HCT116 (cell line): ENCODE measurements around the gene DYNC2LI1. TPM values are rescaled to one million over a fixed set of nuclear protein-coding genes. Genes with fewer than 3 reads are reported as not detected.
A peak's percentile ranks its signal among the peaks of the same experiment; 100 is the strongest.

Experiments
- ATAC-seq: fragments of 200-7000 bp; cut with Tn5 transposase; 2 replicates; pipeline ENCODE4 v1.9.1; 2020; ENCODE audit warnings: mild to moderate bottlenecking, moderate library complexity
- BruUV-seq: library from RNA; stranded (reverse); fragments of 400-500 nt; replicated peaks from 2 replicates; lab custom pipeline; 2021; lab: Mats Ljungman, UMichigan
- CTCF ChIA-PET: fragments of 300-600 bp; sonication (Branson Sonifier 250); formaldehyde crosslinking; loops from one replicate; lab custom pipeline; 2021; ENCODE audit warnings: antibody characterized with exemption; lab: Charles Lee
- POLR2A ChIA-PET: fragments of 300-600, 350-600 bp; sonication (Branson Sonifier 250); formaldehyde crosslinking; loops from one replicate; lab custom pipeline; 2021; ENCODE audit warnings: antibody characterized with exemption; lab: Charles Lee
- RAD21 ChIA-PET, 2 experiments: fragments of 300-600 bp; sonication (Branson Sonifier 250); formaldehyde crosslinking; loops; one replicate each; lab custom pipeline; 2023; ENCODE audit warnings: low total read pairs in 2 of 2; ENCODE audit not compliant: uncharacterized antibody in 2 of 2, unreplicated experiment in 2 of 2, low non-redundant PET in 1 of 2; lab: Charles Lee
- DNase-seq: peaks from one replicate; pipeline ENCODE4 v3.0.0-alpha.2; 2010; ENCODE audit warnings: low read depth, low spot score
- H2AFZ ChIP-seq: fragments of 200-600 bp; shearing (Covaris generic), sonication (generic); 2 replicates; pipeline ENCODE4 v1.6.1; 2017; ENCODE audit warnings: low read depth, mixed run types, mixed read lengths, antibody characterized with exemption, low read length; ENCODE audit not compliant: poor library complexity, severe bottlenecking
- H3K27ac ChIP-seq: 2 replicates; pipeline ENCODE4 v1.5.1; 2012; ENCODE audit warnings: low read depth, low read length
- H3K27me3 ChIP-seq: fragments of 200-600 bp; sonication (generic); 2 replicates; pipeline ENCODE4 v1.6.1; 2016; ENCODE audit warnings: mixed run types, low read length, mixed read lengths; ENCODE audit not compliant: insufficient read depth
- H3K36me3 ChIP-seq, 2 experiments: fragments of 200-500 bp in 1 of 2; fragments of 200-600 bp in 1 of 2; sonication (Bioruptor generic) in 1 of 2; sonication (generic) in 1 of 2; 2 replicates each; pipeline versions ENCODE4 v1.5.1 to v1.6.1; 2014 to 2016; ENCODE audit warnings: low read length in 2 of 2, inconsistent platforms in 1 of 2, mixed read lengths in 1 of 2, mixed run types in 1 of 2; ENCODE audit not compliant: insufficient read depth in 2 of 2, control insufficient read depth in 1 of 2
- H3K4me1 ChIP-seq, 2 experiments: fragments of 200-600 bp in 1 of 2; sonication (generic) in 1 of 2; 2 replicates each; pipeline versions ENCODE4 v1.5.1 to v1.6.1; 2012 to 2017; ENCODE audit warnings: low read length in 2 of 2, inconsistent platforms in 1 of 2, mild to moderate bottlenecking in 1 of 2, mixed read lengths in 1 of 2, mixed run types in 1 of 2, moderate library complexity in 1 of 2; ENCODE audit not compliant: insufficient read depth in 2 of 2, control insufficient read depth in 1 of 2
- H3K4me2 ChIP-seq: fragments of 200-600 bp; sonication (generic); 2 replicates; pipeline ENCODE4 v1.6.1; 2017; ENCODE audit warnings: mixed run types, low read length, mixed read lengths
- H3K4me3 ChIP-seq, 2 experiments: fragments of 200-600 bp in 1 of 2; sonication (generic) in 1 of 2; replicated peaks in 1 of 2; 2 replicates each; pipeline ENCODE4 v1.5.1; 2011 to 2016; ENCODE audit warnings: low read length in 2 of 2, control low read depth in 1 of 2, low read depth in 1 of 2, mild to moderate bottlenecking in 1 of 2, mixed read lengths in 1 of 2, mixed run types in 1 of 2
- H3K79me2 ChIP-seq: fragments of 200-600 bp; sonication (generic); 2 replicates; pipeline ENCODE4 v1.6.1; 2017; ENCODE audit warnings: mild to moderate bottlenecking, mixed run types, low read length, moderate library complexity, mixed read lengths; ENCODE audit not compliant: insufficient read depth
- H3K9ac ChIP-seq: fragments of 200-600 bp; sonication (generic); 2 replicates; pipeline ENCODE4 v1.6.1; 2016; ENCODE audit warnings: low read length, mixed read lengths
- H3K9me2 ChIP-seq: fragments of 200-600 bp; sonication (generic), shearing (Covaris generic); 2 replicates; pipeline ENCODE4 v1.6.1; 2017; ENCODE audit warnings: mixed run types, mild to moderate bottlenecking, moderate library complexity; ENCODE audit not compliant: insufficient read depth
- H3K9me3 ChIP-seq, 2 experiments: fragments of 200-500 bp in 1 of 2; fragments of 200-600 bp in 1 of 2; sonication (Bioruptor generic) in 1 of 2; sonication (generic) in 1 of 2; 2 replicates each; pipeline ENCODE4 v1.6.1; 2014 to 2017; ENCODE audit warnings: low read length in 2 of 2, mixed read lengths in 2 of 2, inconsistent platforms in 1 of 2, low read depth in 1 of 2, mild to moderate bottlenecking in 1 of 2, mixed run types in 1 of 2, moderate library complexity in 1 of 2; ENCODE audit not compliant: control insufficient read depth in 1 of 2, insufficient read depth in 1 of 2
- H4K20me1 ChIP-seq: fragments of 200-600 bp; sonication (generic), shearing (Covaris generic); 2 replicates; pipeline ENCODE4 v1.6.1; 2017; ENCODE audit warnings: mixed run types, mild to moderate bottlenecking, moderate library complexity; ENCODE audit not compliant: insufficient read depth
- CBX3 ChIP-seq: IDR thresholded peaks from 2 replicates; pipeline ENCODE4 v1.6.1; 2012; ENCODE audit warnings: low read depth
- CTCF ChIP-seq, 3 experiments: fragments of 200-600 bp in 1 of 3; sonication (generic) in 1 of 3; IDR thresholded peaks in 2 of 3; conservative IDR thresholded peaks in 1 of 3; 2 replicates each; pipeline ENCODE4 v1.5.1; 2012 to 2017; ENCODE audit warnings: low read depth in 2 of 3, low read length in 2 of 3, antibody characterized with exemption in 1 of 3, borderline replicate concordance in 1 of 3, control low read depth in 1 of 3, mild to moderate bottlenecking in 1 of 3, mixed read lengths in 1 of 3, mixed run types in 1 of 3, moderate library complexity in 1 of 3; ENCODE audit not compliant: insufficient read depth in 1 of 3
- EGR1 ChIP-seq: IDR thresholded peaks from 2 replicates; pipeline ENCODE4 v1.6.1; 2012; ENCODE audit warnings: low read depth
- ELF1 ChIP-seq: IDR thresholded peaks from 2 replicates; pipeline ENCODE4 v1.6.1; 2012; ENCODE audit warnings: low read depth, borderline replicate concordance
- FOSL1 ChIP-seq: IDR thresholded peaks from 2 replicates; pipeline ENCODE4 v1.6.1; 2012; ENCODE audit warnings: low read depth
- MAX ChIP-seq: IDR thresholded peaks from 2 replicates; pipeline ENCODE4 v1.6.1; 2012
- POLR2A ChIP-seq: IDR thresholded peaks from 2 replicates; pipeline ENCODE4 v1.7.0; 2011; ENCODE audit warnings: borderline replicate concordance; ENCODE audit not compliant: insufficient read depth, insufficient read length; ENCODE audit errors: extremely low read depth
- RAD21 ChIP-seq: IDR thresholded peaks from 2 replicates; pipeline ENCODE4 v1.6.1; 2012; ENCODE audit warnings: low read depth, mild to moderate bottlenecking
- SP1 ChIP-seq: IDR thresholded peaks from 2 replicates; pipeline ENCODE4 v1.6.1; 2012; ENCODE audit warnings: low read depth
- SRF ChIP-seq: IDR thresholded peaks from 2 replicates; pipeline ENCODE4 v1.6.1; 2012; ENCODE audit warnings: low read depth
- TCF7L2 ChIP-seq: IDR thresholded peaks from 2 replicates; pipeline ENCODE4 v1.7.0; 2011; ENCODE audit warnings: borderline replicate concordance, inconsistent platforms; ENCODE audit not compliant: insufficient read depth, insufficient read length; ENCODE audit errors: extremely low read depth
- ZFX ChIP-seq: fragments of 450-650 bp; IDR thresholded peaks from 2 replicates; pipeline ENCODE4 v1.6.1; 2017
- ZNF274 ChIP-seq: fragments of 200-500 bp; sonication (Bioruptor generic); IDR thresholded peaks from 2 replicates; pipeline ENCODE4 v1.6.1; 2014; ENCODE audit warnings: mild to moderate bottlenecking, low read depth, low read length, inconsistent platforms
- intact Hi-C: fragments of 100-400 bp; cut with micrococcal nuclease; formaldehyde crosslinking; loops from 2 replicates; pipeline ENCODE4 v1.10.0; 2022
- total RNA-seq: library from RNA; stranded (reverse); gene quantifications from one replicate; pipeline ENCODE4 v1.2.1, GENCODE V29; 2021; ENCODE audit not compliant: unreplicated experiment

DYNC2LI1 gene
- total RNA-seq, 1 experiment from 2014 or later = 16.7 TPM

GRCh38 chr2:43791035-43791765 is 17.4 kb downstream of the DYNC2LI1 start:
- H3K4me1 ChIP-seq = peaks cover 0 to 5% of the 10 kb centered on the region in 2 experiments; a peak in 1 of 4 replicates
- ChIA-PET RAD21 (no interaction called here), CTCF (no interaction called here), POLR2A (no interaction called here)
- no peak overlapping the region for H3K4me3 ChIP-seq
- DNase-seq (no peak), ATAC-seq (peak; percentile 83)
- no TSS peak for BruUV-seq
- H4K20me1 ChIP-seq = no peaks in the 10 kb centered on the region
- TF ChIP-seq POLR2A = no peak
- no peak for TF ChIP-seq SRF
- no peak for TF ChIP-seq SP1
- TF ChIP-seq FOSL1 = no peak
- no peak for TF ChIP-seq MAX
- TF ChIP-seq ZFX = no peak
- TF ChIP-seq CTCF (IDR thresholded peaks at IDR 0.05 in 2 of 3, conservative IDR thresholded peaks at IDR 0.05 in 1 of 3; ENCODE audit: borderline replicate concordance in 1 of 3, insufficient read depth in 1 of 3, low read depth in 2 of 3, low read length in 2 of 3) = no peak
- no peak for TF ChIP-seq EGR1
- TF ChIP-seq TCF7L2 = no peak
- no peak for TF ChIP-seq ZNF274
- TF ChIP-seq RAD21 = no peak
- TF ChIP-seq ELF1 = no peak
- no peak for TF ChIP-seq CBX3
- no peaks in the 10 kb centered on the region for H3K79me2 ChIP-seq
- H3K27ac ChIP-seq = no peak overlapping the region
- H3K27me3 ChIP-seq = no peaks in the 10 kb centered on the region
- H3K4me2 ChIP-seq = no peak overlapping the region
- intact Hi-C loops = no loop called here
- no peaks in the 10 kb centered on the region for H3K9me2 ChIP-seq
- no peak overlapping the region for H2AFZ ChIP-seq
- H3K9me3 ChIP-seq = no peaks in the 10 kb centered on the region
- H3K36me3 ChIP-seq = no peaks in the 10 kb centered on the region; a peak in 1 of 4 replicates
- no peak overlapping the region for H3K9ac ChIP-seq
